HG03108 (cell line): ENCODE data around the gene AKR1B15.
A peak's percentile ranks its signal among the peaks of the same experiment; 100 is the strongest.
"Not testable (repeated sequence)": the region's sequence is repeated elsewhere in the genome, so short reads cannot be mapped to it uniquely, and the experiment has no call there.

Source experiments
- ATAC-seq: cut with Tn5 transposase; IDR thresholded peaks from one replicate; pipeline ENCODE4 v1.9.1; 2021; ENCODE audit warnings: moderate library complexity; ENCODE audit not compliant: unreplicated experiment

Gene AKR1B15

DNA sequence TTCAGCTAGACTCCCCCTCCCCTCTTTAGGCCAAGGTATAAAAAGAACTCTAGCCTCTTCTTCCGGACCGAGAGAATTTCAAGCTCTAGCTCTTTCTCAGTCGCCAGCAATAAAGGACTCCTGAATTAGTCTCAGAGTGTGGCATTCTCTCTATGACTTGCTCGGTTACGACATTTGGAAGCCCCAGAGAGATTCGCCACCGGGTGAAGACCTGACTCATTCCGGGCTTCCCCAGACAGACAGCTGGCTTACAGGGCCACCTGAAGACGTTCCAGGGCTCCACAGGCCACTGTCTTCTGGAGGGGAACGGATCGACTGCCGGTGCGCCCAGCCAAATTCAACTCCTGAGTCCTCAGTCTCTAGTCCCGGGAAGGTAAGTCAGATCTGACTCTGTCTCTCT lies at the start of gene AKR1B15:
Gene AKR1B15, plus strand, starts transcription at position 234 of the 400 bp plus-strand sequence. CDS start 15,510 bp downstream, outside the sequence.
- peak; percentile 91 for ATAC-seq

DNA sequence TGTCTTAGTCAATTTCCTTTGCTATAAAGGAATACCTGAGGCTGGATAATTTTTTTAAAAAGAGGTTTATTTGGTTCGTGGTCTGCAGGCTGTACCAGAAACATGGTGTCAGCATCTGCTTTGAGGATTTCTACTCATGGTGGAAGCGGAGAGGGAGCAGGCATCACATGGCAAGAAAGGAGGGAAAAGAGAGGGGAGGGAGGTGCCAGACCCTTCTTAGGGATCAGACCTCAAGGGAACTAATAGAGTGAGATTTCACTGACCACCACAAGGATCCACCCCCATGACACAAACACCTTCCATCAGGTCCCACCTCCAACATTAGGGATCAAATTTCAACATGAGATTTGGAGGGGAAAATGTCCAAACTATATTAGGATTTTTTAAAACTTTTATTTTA lies 48.5 kb upstream of the AKR1B15 start:
- no peak for ATAC-seq

DNA sequence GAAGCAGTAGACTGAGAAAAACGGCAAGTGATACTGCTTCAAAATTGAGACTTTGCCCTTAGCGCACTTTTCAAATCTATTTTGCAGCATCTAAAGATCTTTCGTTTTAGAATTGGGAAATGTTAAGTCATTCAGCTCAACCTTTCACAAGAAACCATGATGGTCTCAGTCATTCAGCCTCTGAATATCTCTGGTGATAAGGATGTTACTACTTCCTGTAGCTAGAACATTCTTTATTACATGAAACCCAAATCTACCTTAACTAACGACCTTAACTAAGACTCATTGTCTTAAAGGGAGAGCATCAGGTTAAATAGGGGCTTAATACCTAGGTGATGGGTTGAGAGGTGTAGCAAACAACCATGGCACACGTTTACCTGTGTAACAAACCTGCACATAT lies 47.9 kb upstream of the AKR1B15 start:
- ATAC-seq = no peak

DNA sequence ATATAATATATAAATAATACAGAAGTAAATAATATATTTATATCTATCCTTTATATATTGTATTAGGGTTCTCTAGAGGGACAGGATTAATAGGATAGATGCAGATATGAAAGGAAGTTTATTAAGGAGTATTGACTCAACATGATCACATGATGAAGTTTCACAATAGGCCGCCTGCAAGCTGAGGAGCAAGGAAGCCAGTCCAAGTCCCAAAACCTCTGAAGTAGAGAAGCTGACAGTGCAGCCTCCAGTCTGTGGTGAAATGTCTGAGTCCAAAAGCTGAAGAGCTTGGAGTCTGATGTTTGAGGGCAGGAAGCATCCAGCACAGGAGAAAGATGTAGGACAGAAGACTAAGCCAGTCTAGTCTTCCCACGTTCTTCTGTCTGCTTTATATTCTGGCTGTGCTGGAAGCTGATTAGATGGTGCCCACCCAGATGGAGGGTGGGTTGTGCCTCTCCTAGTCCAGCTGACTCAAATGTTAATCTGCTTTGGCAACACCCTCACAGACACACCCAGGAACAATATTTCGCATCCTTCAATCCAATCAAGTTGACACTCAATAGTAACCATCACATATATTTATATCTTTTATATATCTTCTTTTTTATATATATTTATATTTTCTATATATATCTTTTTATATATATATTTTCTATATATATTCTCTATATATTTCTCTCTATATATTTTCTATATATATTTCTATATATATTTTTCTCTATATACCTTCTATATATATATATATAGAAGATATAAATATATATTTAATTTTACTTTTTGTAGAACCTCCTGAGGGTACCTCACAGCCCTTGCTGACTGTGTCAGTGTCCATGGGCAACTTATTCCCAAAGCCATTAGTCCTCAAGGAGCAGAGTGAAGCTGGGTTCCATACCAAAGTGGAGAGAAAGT lies 46.2 kb upstream of the AKR1B15 start:
- no peak for ATAC-seq

DNA sequence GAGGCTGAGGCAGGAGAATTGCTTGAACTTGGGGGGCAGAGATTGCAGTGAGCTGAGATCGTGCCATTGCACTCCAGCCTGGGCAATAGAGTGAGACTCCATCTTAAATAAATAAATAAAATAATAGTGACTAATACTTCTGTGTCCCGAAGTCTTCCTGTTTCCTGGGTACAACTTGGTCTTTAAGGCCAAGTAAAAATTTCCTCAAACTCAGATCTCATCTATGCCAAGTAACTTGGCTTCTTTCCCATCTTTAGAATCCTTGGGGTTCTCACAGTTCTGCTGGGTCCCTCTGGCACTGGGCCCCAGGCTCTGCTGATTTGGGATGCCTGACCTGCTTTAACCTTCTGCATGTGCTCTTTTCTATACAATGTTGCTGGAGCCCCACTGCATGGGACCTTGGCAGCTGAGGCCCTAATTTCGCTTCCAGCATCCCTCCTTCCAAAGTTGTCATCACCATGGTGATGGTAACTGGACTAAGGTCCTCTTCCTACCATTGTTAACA lies 44.2 kb upstream of the AKR1B15 start:
- ATAC-seq = no peak

DNA sequence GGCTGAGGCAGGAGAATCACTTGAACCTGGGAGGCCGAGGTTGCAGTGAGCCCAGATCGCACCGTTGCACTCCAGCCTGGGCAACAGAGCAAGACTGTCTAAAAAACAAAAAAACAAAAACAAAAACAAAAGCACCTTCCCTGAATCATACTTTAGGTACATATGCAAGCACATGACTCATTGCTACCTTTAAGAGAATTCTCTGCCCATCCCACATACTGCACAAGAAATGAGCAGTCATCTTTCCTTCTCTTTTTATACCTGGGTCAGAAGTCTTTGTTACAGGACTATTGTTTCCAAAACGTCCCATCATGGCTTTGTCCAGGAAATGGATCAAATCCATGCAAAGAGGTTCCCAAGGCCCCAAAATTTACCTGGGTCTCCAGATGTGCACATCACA lies 43.1 kb upstream of the AKR1B15 start:
- ATAC-seq = no peak

DNA sequence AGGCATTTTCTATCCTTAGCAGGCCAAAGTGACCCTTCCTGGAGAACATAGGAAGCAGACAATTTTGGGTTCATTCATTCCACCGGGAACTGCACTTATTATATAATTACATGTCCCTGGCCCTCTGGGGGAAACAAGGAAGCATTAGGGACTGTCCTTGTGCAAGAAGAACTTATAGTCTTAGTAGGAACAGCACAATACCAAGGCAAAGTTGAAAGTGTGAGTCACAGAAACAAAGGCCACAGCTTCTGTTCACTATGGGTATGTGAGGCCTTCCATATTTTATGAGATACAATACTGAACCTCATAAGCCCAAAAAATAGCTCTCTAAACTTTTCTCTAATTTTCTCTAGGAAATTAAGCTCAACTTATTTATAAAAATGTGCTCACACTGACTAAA lies 39.9 kb upstream of the AKR1B15 start:
- ATAC-seq = no peak

DNA sequence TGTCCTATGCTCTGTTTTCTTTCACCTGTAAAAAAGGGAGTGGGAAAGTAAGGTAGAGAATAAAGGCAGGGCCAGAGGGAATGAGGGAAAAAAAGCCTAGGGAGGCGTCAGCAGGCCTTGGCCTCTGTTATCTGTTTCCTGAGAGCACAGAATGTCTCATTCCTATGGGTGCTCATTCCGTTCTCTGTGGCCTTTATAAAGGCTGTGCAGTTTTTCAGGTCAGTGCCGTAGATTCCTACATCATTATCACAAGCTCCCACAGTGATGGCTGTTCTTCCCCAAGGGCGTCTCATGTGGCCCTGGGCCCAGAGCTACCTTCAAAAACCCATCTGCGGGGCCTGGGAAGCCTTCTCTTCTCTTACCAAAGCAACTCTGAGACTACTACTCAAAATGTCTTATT lies 38.3 kb upstream of the AKR1B15 start:
- no peak for ATAC-seq

DNA sequence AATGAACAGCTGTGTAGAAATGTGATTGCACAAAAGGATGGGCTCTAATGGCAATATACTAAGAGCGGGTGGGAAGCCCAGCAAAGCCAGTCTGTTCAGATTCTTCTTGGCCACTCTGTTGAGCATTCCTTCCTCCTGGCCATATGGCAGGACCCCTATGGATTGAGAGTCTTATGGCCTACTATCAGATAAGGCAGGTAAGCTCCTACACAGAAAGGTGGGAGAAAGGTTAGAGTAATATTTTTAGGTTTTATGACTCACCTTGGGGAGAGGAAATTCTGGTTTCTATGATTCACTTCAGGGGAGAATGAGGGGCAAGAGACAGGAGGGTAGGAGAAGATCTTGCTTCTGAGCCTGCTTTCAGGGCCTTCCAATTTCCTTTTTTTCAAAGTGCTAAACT lies 36.6 kb upstream of the AKR1B15 start:
- ATAC-seq = no peak

DNA sequence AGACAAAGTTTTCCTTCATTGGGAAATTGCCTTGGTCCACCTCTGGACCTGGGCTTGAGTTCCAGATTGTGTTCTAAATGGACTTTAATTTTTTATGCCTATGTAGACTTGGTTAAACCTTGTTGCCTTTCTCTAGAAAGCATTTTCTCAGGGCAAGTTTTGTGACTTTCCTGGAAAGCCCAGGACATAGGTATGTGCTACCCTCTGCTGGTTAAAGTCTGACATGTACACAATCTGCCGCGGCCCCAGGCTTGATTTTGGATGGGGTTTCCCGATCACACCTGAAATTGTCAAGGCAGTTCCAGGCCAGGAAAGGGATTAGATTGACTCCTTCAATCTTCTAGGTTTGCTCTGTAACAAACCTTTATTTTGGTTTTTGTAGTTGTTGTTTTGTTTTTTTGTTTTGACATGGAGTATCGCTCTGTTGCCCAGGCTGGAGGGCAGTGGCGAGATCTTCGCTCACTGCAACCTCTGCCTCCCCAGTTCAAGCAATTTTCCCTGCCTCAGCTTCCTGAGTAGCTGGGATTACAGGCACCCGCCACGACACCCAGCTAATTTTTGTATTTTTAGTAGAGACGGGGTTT lies 35.6 kb upstream of the AKR1B15 start:
- no peak for ATAC-seq

DNA sequence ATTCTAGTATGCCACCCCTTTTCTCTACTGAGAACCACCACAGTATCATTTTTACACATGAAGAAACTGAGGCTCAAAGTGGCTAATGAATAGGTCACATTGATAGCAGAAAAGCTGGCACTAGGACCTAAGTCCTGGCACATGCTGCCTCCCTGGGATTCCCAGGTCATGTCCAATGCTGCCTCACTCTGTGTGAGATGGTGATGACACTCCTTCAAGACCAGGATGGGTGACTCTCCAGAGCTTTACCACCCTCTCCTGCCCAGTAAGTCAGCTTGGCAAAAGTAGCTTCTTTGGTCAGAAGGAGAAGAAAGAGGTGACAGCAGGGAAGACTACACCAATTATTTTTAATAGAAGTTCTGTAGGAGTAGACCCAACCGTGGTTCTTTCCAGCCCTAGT lies 34.8 kb upstream of the AKR1B15 start:
- ATAC-seq = no peak

DNA sequence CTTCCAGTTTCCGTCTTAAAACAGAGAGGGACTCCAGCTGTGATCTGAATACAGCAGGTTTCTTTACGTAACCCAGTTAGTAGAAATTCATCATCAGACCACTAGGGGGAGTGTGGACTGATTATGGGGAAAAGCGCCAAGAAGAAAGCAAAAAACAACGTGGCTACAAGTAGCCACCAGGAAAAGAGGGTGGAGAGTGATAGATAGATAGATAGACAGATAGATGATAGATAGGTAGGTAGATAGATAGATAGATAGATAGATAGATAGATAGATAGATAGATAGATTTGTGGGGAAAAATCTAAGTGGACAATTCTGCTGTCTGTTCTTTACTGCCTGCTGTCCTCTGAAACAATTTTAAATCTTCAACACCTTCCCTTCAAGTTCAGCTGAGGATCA lies 34.2 kb upstream of the AKR1B15 start:
- no peak for ATAC-seq

DNA sequence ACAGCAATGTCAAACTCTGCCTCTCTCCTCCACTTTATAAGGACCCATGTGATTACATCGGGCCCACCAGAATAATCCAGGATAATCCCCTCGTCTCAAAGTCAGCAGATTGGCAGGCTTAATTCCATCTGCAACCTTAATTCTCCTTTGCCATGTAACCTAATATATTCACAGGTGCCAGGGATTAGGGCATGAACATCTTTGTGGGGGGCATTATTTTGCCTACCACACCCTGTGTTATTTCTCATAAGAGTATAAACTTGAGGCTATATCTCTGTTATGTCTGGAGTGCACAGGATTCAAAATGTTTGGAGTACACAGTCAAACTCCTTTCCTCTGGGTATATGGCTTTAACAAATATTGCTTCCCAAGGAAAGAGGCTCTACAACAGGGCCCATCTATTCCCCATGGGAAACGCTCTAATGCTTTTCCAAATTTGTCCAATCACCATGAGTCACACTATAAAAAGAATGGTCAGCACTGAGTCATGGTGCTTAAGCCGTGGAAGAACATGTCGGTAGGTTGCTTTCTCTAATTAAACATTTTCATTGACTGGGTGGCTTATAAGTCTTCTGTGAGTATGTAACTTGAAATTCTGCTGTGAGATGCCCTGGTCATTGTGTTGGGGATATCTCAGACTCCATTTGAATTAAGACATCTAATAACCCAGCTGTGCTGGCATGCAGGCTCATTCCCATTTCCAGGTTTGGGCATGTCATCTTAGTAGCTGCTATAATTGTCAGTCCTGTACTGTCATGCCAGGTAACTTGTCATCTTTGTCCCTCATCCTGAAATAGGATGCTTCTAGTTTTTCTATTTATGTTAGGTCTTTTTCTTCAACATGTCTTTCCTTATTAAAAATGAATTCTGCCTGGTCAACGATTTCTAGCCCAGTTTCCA lies 33.1 kb upstream of the AKR1B15 start:
- no peak for ATAC-seq

DNA sequence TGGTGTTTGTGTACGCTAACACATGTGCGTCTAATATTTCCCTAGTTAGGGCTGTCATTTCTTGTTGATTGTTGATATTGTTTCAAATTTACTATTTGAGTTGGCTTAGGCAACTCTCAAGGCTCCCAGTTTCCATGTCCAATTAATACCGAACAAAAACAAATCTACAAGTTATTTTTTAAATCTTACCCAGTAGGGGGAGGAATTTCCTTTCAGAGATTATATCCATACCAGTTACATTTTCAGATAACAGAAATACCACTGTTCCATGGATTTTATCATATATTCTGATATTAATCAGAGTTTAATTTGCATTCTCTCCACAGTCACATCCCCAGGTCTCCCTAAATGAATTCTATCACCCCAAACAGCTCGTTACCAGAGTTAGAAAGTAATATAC lies 28.8 kb upstream of the AKR1B15 start:
- no peak for ATAC-seq

DNA sequence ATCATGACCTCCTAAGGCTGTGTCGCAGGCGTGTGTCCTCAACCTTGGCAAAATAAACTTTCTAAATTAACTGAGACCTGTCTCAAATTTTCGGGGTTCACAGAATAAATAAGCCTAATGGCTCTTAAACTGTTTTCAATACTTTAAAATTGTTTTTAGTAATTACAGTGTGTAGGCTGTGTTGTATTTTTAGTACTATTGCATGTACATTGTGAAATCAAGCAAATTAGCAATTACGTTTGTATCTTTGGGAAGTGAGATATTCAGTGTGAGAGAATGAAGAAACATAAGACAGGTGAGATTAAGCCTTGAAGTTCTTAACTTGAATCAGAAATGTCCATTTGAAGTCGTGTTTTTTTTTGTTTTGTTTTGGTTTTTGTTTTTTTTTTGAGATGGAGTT lies 26.3 kb upstream of the AKR1B15 start:
- ATAC-seq = no peak

DNA sequence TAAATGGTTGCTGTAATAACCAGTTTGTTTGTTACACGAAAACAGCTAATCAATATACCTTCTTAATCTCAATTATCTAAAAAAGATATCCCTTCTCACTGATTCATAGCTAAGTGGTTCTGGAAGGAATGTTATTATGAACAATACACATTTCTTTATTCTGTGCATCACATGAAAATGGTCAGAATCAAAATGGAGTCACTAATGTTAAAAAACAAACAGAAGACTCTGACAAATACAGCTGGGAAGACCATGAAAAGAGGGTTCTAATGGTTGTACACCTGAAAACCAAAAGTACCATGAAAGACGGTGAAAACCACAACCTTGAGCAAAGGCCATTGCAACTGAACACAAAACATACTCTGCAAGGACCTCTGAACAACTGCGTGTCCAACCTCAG lies 23.5 kb upstream of the AKR1B15 start:
- not testable (repeated sequence) for ATAC-seq

DNA sequence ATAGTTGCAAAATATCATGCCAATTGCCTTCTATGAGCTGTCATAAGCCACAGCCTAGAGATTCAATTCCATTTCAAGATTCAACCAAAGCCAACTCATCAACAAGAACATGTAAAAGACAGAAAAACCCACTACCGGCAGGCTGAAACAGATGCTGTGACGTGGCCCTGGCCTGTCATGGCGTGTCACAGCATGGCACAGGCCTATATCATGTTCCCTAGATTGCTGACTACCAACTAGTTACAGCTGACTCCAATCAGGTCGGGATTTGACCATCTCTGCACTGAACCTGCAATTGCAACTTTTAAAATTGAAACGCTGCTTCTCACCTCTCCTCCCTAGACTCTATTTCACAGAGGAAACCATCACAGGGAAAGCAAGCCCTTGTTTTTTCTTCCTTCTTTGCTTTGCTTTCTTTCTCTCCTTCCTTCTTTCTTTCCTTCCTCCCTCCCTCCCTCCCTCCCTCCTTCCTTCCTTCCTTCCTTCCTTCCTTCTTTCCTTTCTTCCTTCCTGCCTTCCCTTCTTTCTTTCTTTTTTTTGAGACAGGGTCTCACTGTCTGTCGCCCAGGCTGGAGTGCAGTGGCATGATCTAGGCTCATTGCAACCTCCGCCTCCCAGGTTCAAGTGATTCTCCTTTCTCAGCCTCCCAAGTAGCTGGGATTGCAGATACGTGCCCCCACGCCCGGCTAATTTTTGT lies 22.2 kb upstream of the AKR1B15 start:
- ATAC-seq = not testable (repeated sequence)

DNA sequence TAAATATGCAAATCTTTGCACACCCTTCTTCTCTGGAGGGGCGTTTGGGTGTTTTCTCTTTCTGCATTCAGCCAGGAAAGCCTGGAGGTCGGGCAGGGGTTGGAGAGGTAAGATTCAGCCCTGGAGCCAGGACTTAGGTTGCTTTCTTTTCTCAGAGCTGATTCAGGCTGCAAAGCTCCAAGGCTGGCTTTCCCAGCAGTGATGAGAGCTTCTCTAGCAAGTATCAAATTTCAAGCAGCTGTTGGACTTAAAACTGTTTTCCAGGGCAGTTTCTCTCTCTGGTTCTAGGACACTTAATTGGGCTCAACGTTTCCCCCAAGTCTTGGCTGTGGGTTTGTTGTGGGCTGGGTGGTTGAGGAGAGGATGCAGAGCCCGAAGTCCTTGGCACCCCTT lies 20.9 kb upstream of the AKR1B15 start:
- ATAC-seq = no peak

DNA sequence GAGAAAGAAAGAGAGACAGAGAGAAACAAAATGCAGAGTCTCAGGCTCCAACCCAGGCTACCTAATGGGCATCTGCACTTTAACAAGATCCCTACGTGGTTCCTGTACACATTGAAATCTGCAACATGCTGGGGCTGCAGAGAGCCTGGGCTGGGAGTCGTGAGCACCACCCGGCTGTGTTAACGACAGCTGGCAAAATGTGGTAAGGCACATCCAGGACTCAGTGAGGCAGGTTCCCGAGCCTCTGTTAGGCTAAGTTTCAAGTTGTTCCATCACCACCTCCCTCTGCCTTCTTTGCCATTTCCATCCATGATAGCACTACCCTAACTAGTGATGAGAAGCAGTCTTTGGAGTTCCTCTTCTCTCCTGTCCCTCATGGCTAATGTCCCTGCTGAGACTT lies 20.2 kb upstream of the AKR1B15 start:
- ATAC-seq = no peak

DNA sequence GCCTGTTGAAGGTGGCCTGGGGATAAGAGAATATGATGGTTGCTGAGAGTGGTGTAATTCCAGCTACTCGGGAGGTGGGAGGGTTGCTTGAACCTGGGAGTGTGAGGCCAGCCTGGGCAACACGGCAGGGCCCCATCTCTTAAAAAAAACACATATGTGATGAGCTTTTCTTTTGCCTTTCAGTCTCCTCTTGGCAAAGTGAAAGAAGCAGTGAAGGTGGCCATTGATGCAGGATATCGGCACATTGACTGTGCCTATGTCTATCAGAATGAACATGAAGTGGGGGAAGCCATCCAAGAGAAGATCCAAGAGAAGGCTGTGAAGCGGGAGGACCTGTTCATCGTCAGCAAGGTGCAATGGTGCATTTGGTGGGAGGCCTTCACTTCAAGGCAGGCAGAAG lies 18.4 kb upstream of the AKR1B15 start:
- no peak for ATAC-seq
